ENCODE results near the gene GOSR2. TPM values are rescaled to one million over a fixed set of nuclear protein-coding genes. Genes with fewer than 3 reads are reported as not detected.

The GOSR2 gene
- total RNA-seq, 1 experiment from 2014 or later, result 36.5 TPM

- CTCF ChIA-PET, result no interaction called here
- intact Hi-C loops (cut with micrococcal nuclease; ENCODE audit: unreplicated experiment) (no loop called here), in situ Hi-C loops (cut with HindIII; ENCODE audit: low pct_unique_long_range_greater_than_20kb, low sequenced_read_pairs) (no loop called here)
- no peaks in the 10 kb centered on the region for H3K9me3 ChIP-seq (ENCODE audit: control insufficient read depth, insufficient read depth, low read depth, low read length)
- H3K27ac ChIP-seq (ENCODE audit: low read length), result no peak overlapping the region
- ATAC-seq (no peak), DNase-seq (ENCODE audit: low read depth, low spot score) (no peak)
- no peaks in the 10 kb centered on the region for H3K27me3 ChIP-seq (ENCODE audit: control insufficient read depth, insufficient read depth, low read length)
- no TSS peak for BruUV-seq (replicated peaks)
- no peaks in the 10 kb centered on the region for H3K4me1 ChIP-seq (ENCODE audit: control insufficient read depth, insufficient read depth, low read length)
- TF ChIP-seq CTCF (IDR thresholded peaks at IDR 0.05) (no peak), TCF7L2 (IDR thresholded peaks at IDR 0.05; ENCODE audit: low read depth, low read length) (no peak), REST (IDR thresholded peaks at IDR 0.05; ENCODE audit: insufficient read depth in 1 of 2, low read depth in 2 of 2, low read length in 1 of 2) (no peak), SIN3A (IDR thresholded peaks at IDR 0.05; ENCODE audit: borderline replicate concordance, insufficient read depth, low read depth, low read length) (no peak), POLR2AphosphoS5 (IDR thresholded peaks at IDR 0.05; ENCODE audit: low read depth, low read length) (no peak)
- POLR2A ChIA-PET, result no interaction called here
- H3K4me3 ChIP-seq (ENCODE audit: low read depth in 2 of 2, low read length in 2 of 2), result no peak overlapping the region
- H3K36me3 ChIP-seq (ENCODE audit: control insufficient read depth, insufficient read depth, low read length), result no peaks in the 10 kb centered on the region
These were observed 41.9 kb upstream of the GOSR2 start for GRCh38 chr17:46881015-46881414.

- no peak overlapping the region for H3K27ac ChIP-seq (ENCODE audit: low read length)
- ChIA-PET POLR2A (interaction anchor here (0.6 kb wide), 1 partner anchor 1074 kb away, joined by 3 read pairs; no protein-coding TSS in a partner anchor), CTCF (no interaction called here)
- in situ Hi-C loops (cut with HindIII; ENCODE audit: low pct_unique_long_range_greater_than_20kb, low sequenced_read_pairs), result no loop called here
- no peak for ATAC-seq
- H3K27me3 ChIP-seq (ENCODE audit: control insufficient read depth, insufficient read depth, low read length), result no peaks in the 10 kb centered on the region
- no peaks in the 10 kb centered on the region for H3K4me1 ChIP-seq (ENCODE audit: control insufficient read depth, insufficient read depth, low read length)
- BruUV-seq (replicated peaks), result no TSS peak
- no peaks in the 10 kb centered on the region for H3K9me3 ChIP-seq (ENCODE audit: control insufficient read depth, insufficient read depth, low read depth, low read length)
- no peak for TF ChIP-seq CTCF (IDR thresholded peaks at IDR 0.05)
- no peak for TF ChIP-seq SIN3A (IDR thresholded peaks at IDR 0.05; ENCODE audit: borderline replicate concordance, insufficient read depth, low read depth, low read length)
- no peak for TF ChIP-seq REST (IDR thresholded peaks at IDR 0.05; ENCODE audit: insufficient read depth in 1 of 2, low read depth in 2 of 2, low read length in 1 of 2)
- no peak for TF ChIP-seq TCF7L2 (IDR thresholded peaks at IDR 0.05; ENCODE audit: low read depth, low read length)
- no peak for TF ChIP-seq POLR2AphosphoS5 (IDR thresholded peaks at IDR 0.05; ENCODE audit: low read depth, low read length)
- no peaks in the 10 kb centered on the region for H3K36me3 ChIP-seq (ENCODE audit: control insufficient read depth, insufficient read depth, low read length)
- no peak overlapping the region for H3K4me3 ChIP-seq (ENCODE audit: low read depth in 2 of 2, low read length in 2 of 2)
- intact Hi-C loops (cut with micrococcal nuclease; ENCODE audit: unreplicated experiment), result no loop called here
- no peak for DNase-seq (ENCODE audit: low read depth, low spot score)
These were observed 40.3 kb upstream of the GOSR2 start for GRCh38 chr17:46882666-46883065.

All from Panc1 (cell line).